CD14-positive monocyte (primary cell): ENCODE measurements around the gene PCED1B. TPM values are rescaled to one million over a fixed set of nuclear protein-coding genes. Genes with fewer than 3 reads are reported as not detected.

Source experiments
- DNase-seq, 3 donors: peaks; one replicate each; pipeline ENCODE4 v3.0.0-alpha.2; 2011 to 2022
- H2AFZ ChIP-seq: 2 replicates; pipeline ENCODE4 v1.6.0; 2012; ENCODE audit warnings: mild to moderate bottlenecking, low read depth, low read length, inconsistent platforms; ENCODE audit not compliant: insufficient read depth, poor library complexity, severe bottlenecking
- H3K27ac ChIP-seq, 2 donors: 1 replicate in 1 of 2; 2 replicates in 1 of 2; pipeline ENCODE4 v1.5.1; 2012 to 2013; ENCODE audit warnings: low read length in 2 of 2, control low read depth in 1 of 2, inconsistent platforms in 1 of 2, low read depth in 1 of 2, mild to moderate bottlenecking in 1 of 2
- H3K27me3 ChIP-seq, 2 donors: one replicate each; pipeline versions ENCODE4 v1.6.0 to v1.6.1; 2011 to 2013; ENCODE audit warnings: low read length in 2 of 2; ENCODE audit not compliant: control insufficient read depth in 2 of 2, insufficient read depth in 2 of 2
- H3K36me3 ChIP-seq, 2 donors: replicated peaks in 1 of 2; 1 replicate in 1 of 2; 2 replicates in 1 of 2; pipeline versions ENCODE4 v1.5.1 to v1.6.1; 2012 to 2013; ENCODE audit warnings: low read length in 2 of 2, control low read depth in 1 of 2, inconsistent platforms in 1 of 2, mild to moderate bottlenecking in 1 of 2; ENCODE audit not compliant: insufficient read depth in 2 of 2, control insufficient read depth in 1 of 2
- H3K4me1 ChIP-seq, 2 donors: 1 replicate in 1 of 2; 2 replicates in 1 of 2; pipeline versions ENCODE4 v1.5.1 to v1.6.1; 2012 to 2013; ENCODE audit warnings: low read length in 2 of 2, control low read depth in 1 of 2, inconsistent platforms in 1 of 2, mild to moderate bottlenecking in 1 of 2, moderate library complexity in 1 of 2; ENCODE audit not compliant: insufficient read depth in 2 of 2, control insufficient read depth in 1 of 2
- H3K4me2 ChIP-seq: replicated peaks from 2 replicates; pipeline ENCODE3; 2012; ENCODE audit warnings: low read length, moderate library complexity, mild to moderate bottlenecking; ENCODE audit not compliant: poor library complexity, severe bottlenecking; ENCODE audit errors: extremely low read depth
- H3K4me3 ChIP-seq, 3 experiments: fragments of 200-600 bp in 1 of 3; sonication (generic) in 1 of 3; replicated peaks in 1 of 3; 1 replicate in 2 of 3; 2 replicates in 1 of 3; pipeline ENCODE4 v1.5.1; 2011 to 2013; ENCODE audit warnings: low read length in 3 of 3, mild to moderate bottlenecking in 3 of 3, control low read depth in 2 of 3, low read depth in 2 of 3, inconsistent platforms in 1 of 3, moderate library complexity in 1 of 3
- H3K79me2 ChIP-seq: 2 replicates; pipeline ENCODE4 v1.6.0; 2012; ENCODE audit warnings: mild to moderate bottlenecking, control low read depth, inconsistent platforms, low read length, moderate library complexity; ENCODE audit not compliant: insufficient read depth
- H3K9ac ChIP-seq: 2 replicates; pipeline ENCODE4 v1.6.0; 2017; ENCODE audit warnings: low read length, mild to moderate bottlenecking; ENCODE audit not compliant: insufficient read depth, poor library complexity, severe bottlenecking
- H3K9me3 ChIP-seq, 2 donors: replicated peaks in 1 of 2; 1 replicate in 1 of 2; 2 replicates in 1 of 2; pipeline versions ENCODE4 v1.5.1 to v1.6.1; 2012 to 2013; ENCODE audit warnings: low read length in 2 of 2, control low read depth in 1 of 2; ENCODE audit not compliant: control insufficient read depth in 1 of 2, insufficient read depth in 1 of 2
- H4K20me1 ChIP-seq: 2 replicates; pipeline ENCODE4 v1.6.0; 2012; ENCODE audit warnings: mild to moderate bottlenecking, low read length, control low read depth, moderate library complexity; ENCODE audit not compliant: insufficient read depth
- H3K27ac Mint-ChIP-seq, 7 donors: one replicate each; pipeline ENCODE4 v1.8.0; 2020; ENCODE audit warnings: mild to moderate bottlenecking in 7 of 7, mixed read lengths in 7 of 7, moderate library complexity in 6 of 7, inconsistent platforms in 2 of 7
- H3K27me3 Mint-ChIP-seq, 3 donors: one replicate each; pipeline ENCODE4 v1.8.0; 2021 to 2022; ENCODE audit warnings: low read depth in 3 of 3, mild to moderate bottlenecking in 3 of 3, mixed read lengths in 3 of 3, moderate library complexity in 3 of 3, inconsistent platforms in 1 of 3
- H3K36me3 Mint-ChIP-seq, 2 donors: one replicate each; pipeline ENCODE4 v1.8.0; 2020; ENCODE audit warnings: mixed read lengths in 2 of 2, inconsistent platforms in 1 of 2, mild to moderate bottlenecking in 1 of 2
- H3K4me1 Mint-ChIP-seq: one replicate; pipeline ENCODE4 v1.8.0; 2020; ENCODE audit warnings: mild to moderate bottlenecking, mixed read lengths
- H3K4me3 Mint-ChIP-seq, 2 donors: one replicate each; pipeline ENCODE4 v1.8.0; 2020; ENCODE audit warnings: mild to moderate bottlenecking in 2 of 2, mixed read lengths in 2 of 2, moderate library complexity in 1 of 2
- H3K9me3 Mint-ChIP-seq, 7 donors: one replicate each; pipeline ENCODE4 v1.8.0; 2020 to 2022; ENCODE audit warnings: mixed read lengths in 7 of 7, mild to moderate bottlenecking in 6 of 7, moderate library complexity in 6 of 7, inconsistent platforms in 2 of 7
- WGBS: methylation state at CpG from one replicate; pipeline ENCODE4 v1.1.5; 2013; ENCODE audit warnings: missing lambda C conversion rate; ENCODE audit not compliant: insufficient coverage; 5-methylcytosine and 5-hydroxymethylcytosine counted together
- intact Hi-C, 2 donors: fragments of 100-400 bp; cut with micrococcal nuclease; formaldehyde crosslinking; loops; one replicate each; pipeline versions ENCODE4 v1.15.0 to v1.15.1; 2023
- polyA plus RNA-seq, 3 donors: library from polyadenylated mRNA; depleted of rRNA in 1 of 3; unstranded in 2 of 3; stranded (reverse) in 1 of 3; fragments of 300-500 nt in 2 of 3; fragments of >200 nt in 1 of 3; fragmentation: Illumina TruSeq in 2 of 3; gene quantifications; 1 replicate in 2 of 3; 2 replicates in 1 of 3; pipeline ENCODE4 v1.2.3, GENCODE V29; 2012 to 2021
- TF ChIP-seq, protein P1 (sequence below): fragments of 200-600 bp; IDR thresholded peaks from one replicate; pipeline ENCODE4 v1.8.0; 2022; ENCODE audit warnings: antibody characterized with exemption, mild to moderate bottlenecking

Gene PCED1B
- polyA plus RNA-seq, 3 donors, result 0.10 to 0.65 TPM; not detected in 1

DNA sequence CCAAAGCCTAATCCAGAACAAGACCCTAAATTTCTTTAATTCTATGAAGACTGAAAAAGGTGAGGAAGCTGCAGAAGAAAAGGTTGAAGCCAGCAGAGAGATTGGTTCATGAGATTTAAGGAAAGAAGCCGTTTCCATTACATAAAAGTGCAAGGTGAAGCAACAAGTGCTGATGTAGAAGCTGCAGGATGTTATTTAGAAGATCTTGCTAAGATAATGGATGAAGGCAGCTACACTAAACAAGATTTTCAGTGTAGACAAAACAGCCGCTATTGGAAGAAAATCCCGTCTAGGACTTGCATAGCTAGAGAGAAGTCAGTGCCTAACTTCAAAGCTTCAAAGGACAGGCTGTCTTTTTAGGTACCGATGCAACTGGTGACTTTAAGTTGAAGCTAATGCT, 65.8 kb downstream of the PCED1B start:
- H3K4me3 ChIP-seq, result no peak overlapping the region
- H3K27ac ChIP-seq, result no peak overlapping the region
- intact Hi-C loops, result no loop called here
- H3K27me3 ChIP-seq, result no peaks in the 10 kb centered on the region
- Mint-ChIP-seq H3K9me3 (no peaks in the 10 kb centered on the region), H3K27me3 (no peaks in the 10 kb centered on the region), H3K27ac (no peak overlapping the region), H3K36me3 (no peaks in the 10 kb centered on the region), H3K4me1 (peaks cover 2% of the 10 kb centered on the region), H3K4me3 (no peak overlapping the region)
- 100% methylated on average over 1 of the region's 4 CpGs for WGBS
- H3K9me3 ChIP-seq, result no peaks in the 10 kb centered on the region
- H2AFZ ChIP-seq, result no peak overlapping the region
- H3K4me2 ChIP-seq, result no peak overlapping the region
- H3K36me3 ChIP-seq, result no peaks in the 10 kb centered on the region
- TF ChIP-seq, protein P1, sequence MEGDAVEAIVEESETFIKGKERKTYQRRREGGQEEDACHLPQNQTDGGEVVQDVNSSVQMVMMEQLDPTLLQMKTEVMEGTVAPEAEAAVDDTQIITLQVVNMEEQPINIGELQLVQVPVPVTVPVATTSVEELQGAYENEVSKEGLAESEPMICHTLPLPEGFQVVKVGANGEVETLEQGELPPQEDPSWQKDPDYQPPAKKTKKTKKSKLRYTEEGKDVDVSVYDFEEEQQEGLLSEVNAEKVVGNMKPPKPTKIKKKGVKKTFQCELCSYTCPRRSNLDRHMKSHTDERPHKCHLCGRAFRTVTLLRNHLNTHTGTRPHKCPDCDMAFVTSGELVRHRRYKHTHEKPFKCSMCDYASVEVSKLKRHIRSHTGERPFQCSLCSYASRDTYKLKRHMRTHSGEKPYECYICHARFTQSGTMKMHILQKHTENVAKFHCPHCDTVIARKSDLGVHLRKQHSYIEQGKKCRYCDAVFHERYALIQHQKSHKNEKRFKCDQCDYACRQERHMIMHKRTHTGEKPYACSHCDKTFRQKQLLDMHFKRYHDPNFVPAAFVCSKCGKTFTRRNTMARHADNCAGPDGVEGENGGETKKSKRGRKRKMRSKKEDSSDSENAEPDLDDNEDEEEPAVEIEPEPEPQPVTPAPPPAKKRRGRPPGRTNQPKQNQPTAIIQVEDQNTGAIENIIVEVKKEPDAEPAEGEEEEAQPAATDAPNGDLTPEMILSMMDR, result no peak
- no peak for DNase-seq
- H4K20me1 ChIP-seq, result no peaks in the 10 kb centered on the region
- no peak overlapping the region for H3K9ac ChIP-seq
- peaks cover 0 to under 1% of the 10 kb centered on the region in 2 donors for H3K4me1 ChIP-seq
- H3K79me2 ChIP-seq, result no peaks in the 10 kb centered on the region

DNA sequence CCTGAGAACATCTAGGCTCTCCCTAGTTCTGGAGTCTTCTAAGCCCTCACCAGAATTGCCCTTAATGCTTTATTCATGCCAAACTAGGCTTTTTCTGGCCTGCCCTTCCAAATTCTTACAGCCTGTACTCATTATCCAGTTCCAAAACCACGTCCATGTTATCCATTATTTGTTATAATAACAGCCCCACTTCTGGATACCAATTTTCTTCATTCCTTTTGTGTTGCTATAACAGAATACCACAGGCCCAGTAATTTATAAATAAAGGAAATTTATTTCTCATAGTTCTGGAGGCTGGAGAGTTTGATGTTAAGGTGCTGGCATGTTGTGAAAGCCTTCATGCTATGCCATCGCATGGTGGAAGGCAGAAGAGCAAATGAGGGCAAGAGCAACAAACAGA, 68.3 kb downstream of the PCED1B start:
- no peak for DNase-seq
- H3K4me3 ChIP-seq, result no peak overlapping the region
- Mint-ChIP-seq H3K4me3 (no peak overlapping the region), H3K9me3 (peaks cover 0 to 2% (median 0%) of the 10 kb centered on the region in 7 donors), H3K4me1 (no peaks in the 10 kb centered on the region), H3K36me3 (no peaks in the 10 kb centered on the region), H3K27ac (no peak overlapping the region), H3K27me3 (peaks cover 0 to 2% (median 0%) of the 10 kb centered on the region in 3 donors)
- H3K36me3 ChIP-seq, result no peaks in the 10 kb centered on the region
- intact Hi-C loops, result no loop called here
- TF ChIP-seq, protein P1, result no peak
- no CpG with 5 or more reads among the region's 2 CpGs for WGBS
- H3K27me3 ChIP-seq, result no peaks in the 10 kb centered on the region
- no peaks in the 10 kb centered on the region for H3K9me3 ChIP-seq
- H4K20me1 ChIP-seq, result no peaks in the 10 kb centered on the region
- no peak overlapping the region for H2AFZ ChIP-seq
- no peaks in the 10 kb centered on the region for H3K79me2 ChIP-seq
- H3K27ac ChIP-seq, result no peak overlapping the region
- H3K4me1 ChIP-seq, result no peaks in the 10 kb centered on the region
- H3K4me2 ChIP-seq, result no peak overlapping the region
- no peak overlapping the region for H3K9ac ChIP-seq
